Mononuclear cell (primary cell): Measurements from ENCODE around the gene CCDC144A. TPM values are rescaled to one million over a fixed set of nuclear protein-coding genes. Genes with fewer than 3 reads are reported as not detected.
"Not testable (repeated sequence)": the region's sequence is repeated elsewhere in the genome, so short reads cannot be mapped to it uniquely, and the experiment has no call there.

Experiments used
- H3K27me3 ChIP-seq: 2 replicates; pipeline ENCODE4 v1.6.0; 2011; ENCODE audit warnings: low read length, control low read depth; ENCODE audit not compliant: insufficient read depth
- H3K4me1 ChIP-seq: 2 replicates; pipeline ENCODE4 v1.5.1; 2011; ENCODE audit warnings: mild to moderate bottlenecking, low read length, control low read depth; ENCODE audit not compliant: insufficient read depth
- H3K4me3 ChIP-seq: 2 replicates; pipeline ENCODE4 v1.5.1; 2011; ENCODE audit warnings: mild to moderate bottlenecking, low read length, moderate library complexity
- H3K9me3 ChIP-seq: 2 replicates; pipeline ENCODE4 v1.5.1; 2011; ENCODE audit warnings: low read depth, mild to moderate bottlenecking, control low read depth, low read length
- total RNA-seq: library from RNA; depleted of rRNA; stranded (reverse); fragments of >200 nt; gene quantifications from one replicate; pipeline ENCODE4 v1.2.3, GENCODE V29; 2012

CCDC144A gene
- total RNA-seq, 1 donor: 3.8 TPM

GRCh38 chr17:16822133-16822532, 132.1 kb downstream of the CCDC144A start:
- H3K9me3 ChIP-seq, H3K4me1 ChIP-seq, H3K4me3 ChIP-seq, H3K27me3 ChIP-seq: not testable (repeated sequence)

- H3K27me3 ChIP-seq, H3K4me3 ChIP-seq, H3K9me3 ChIP-seq: not testable (repeated sequence)
These were observed 133.8 kb downstream of the CCDC144A start for GRCh38 chr17:16823768-16824406.

More at GRCh38 chr17:16823768-16824406, 133.8 kb downstream of the CCDC144A start:
- H3K4me1 ChIP-seq: not testable (repeated sequence)

Other genes starting within 250 kb of the CCDC144A start
- gene LRRC75A, start 198.0 kb upstream of the CCDC144A start, total RNA-seq: 2.2 TPM
- gene ZNF287, start 121.0 kb upstream of the CCDC144A start, total RNA-seq: 3.3 TPM
- 5.2 TPM for gene ZNF624, start 36.4 kb upstream of the CCDC144A start, total RNA-seq